Kasumi-1 (cell line): Measurements from ENCODE around the gene CALN1.

Source experiments
- DNase-seq, 2 experiments: peaks; one replicate each; lab custom pipeline; 2025; lab: John Stamatoyannopoulos, UW

Gene CALN1

GRCh38 chr7:72183835-72184234 lies 228.3 kb downstream of the CALN1 start:
- DNase-seq, result peak; percentile 0 to 4

DNA sequence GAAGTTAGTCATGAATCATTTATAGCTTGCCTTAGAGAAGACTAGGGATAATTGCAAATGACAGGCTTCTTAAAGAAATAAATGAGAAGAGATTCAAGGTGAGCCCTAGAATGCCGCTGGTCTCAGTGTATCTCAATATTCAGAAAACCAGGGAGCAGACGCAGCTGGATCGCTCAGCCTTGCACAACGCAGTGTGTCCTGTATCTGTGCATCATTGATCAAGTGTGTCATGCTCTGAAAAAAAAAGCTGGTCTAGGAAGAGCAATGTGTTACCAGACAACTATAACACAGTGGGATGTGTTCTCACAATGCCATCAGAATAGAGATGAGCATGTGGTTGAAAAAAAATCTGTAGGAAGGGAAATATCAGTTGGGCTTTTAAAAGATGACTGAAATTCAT lies 230.1 kb downstream of the CALN1 start:
- no peak for DNase-seq

- DNase-seq, result no peak
Observed at GRCh38 chr7:72176875-72177274, 235.3 kb downstream of the CALN1 start.

DNA sequence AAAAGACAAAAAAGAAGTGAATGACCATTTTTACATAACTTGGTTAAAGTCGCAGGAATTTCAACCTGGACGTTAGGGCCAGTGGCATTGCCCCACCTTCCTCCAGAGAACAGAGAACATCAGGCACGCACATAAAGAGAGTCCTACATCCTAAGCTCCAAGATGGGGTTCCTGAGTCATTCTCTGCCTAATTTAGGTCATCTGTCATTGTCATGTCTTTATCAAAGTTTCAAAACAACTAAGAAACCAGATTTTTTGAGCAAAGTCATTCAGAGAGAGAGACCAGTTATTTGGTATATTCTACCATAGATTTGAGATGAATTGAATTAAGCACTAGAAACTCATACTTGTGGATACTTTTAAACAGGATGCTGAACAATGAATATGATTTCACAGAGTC lies 241.7 kb downstream of the CALN1 start:
- no peak for DNase-seq

DNA sequence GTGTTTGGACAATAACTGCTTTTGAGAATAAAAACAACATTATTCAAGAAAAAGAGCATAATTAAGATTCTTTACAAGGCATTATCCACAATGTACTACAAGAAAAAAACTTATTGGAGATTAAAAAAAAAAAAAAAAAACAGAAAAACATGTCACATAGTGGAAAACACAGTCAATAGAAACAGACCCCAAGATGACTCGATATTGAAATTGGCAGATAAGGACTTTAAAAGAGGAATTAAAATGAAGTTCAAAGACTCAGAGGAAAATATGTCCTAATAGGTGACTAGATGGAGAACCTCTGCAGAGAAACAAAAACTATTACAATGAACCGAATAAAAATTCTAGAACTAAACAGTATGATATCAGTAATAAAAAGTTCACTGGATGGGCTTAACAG lies 248.9 kb downstream of the CALN1 start:
- DNase-seq, result no peak

DNA sequence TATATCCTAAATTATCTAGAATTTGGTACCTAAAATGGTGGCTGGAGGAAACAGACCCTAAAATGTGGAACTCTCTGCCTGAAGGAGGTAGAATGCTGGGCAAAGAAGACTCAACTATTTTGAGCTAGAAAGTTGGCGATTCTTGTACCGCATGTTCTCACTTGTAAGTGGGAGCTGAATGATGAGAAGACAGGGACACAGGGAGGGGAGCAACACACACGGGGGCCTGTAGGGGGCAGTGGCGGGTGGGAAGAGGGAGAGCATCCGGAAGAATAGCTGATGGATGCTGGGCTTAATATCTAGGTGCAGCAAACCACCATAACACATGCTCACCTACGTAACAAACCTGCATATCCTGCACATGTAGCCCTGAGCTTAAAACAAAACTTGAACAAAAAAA lies 250.6 kb downstream of the CALN1 start:
- no peak for DNase-seq

DNA sequence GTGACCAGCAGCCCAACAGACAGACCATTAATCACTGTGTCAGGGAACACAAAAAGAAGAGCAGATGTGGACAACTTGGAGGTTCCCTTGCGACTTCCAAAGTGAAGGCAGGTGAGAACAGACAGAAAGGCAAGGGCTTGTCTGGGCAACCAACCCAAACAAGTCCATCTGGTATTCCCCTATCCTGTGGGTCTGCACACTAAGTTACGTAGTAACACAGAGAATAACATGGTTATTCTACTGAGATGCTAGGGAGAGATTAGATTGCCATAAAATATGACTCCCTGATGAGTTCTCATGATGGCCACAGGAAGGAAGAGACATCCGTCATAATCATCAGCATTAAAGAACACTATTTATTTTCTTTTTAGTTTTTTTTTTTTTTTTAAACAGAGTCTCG lies 252.2 kb downstream of the CALN1 start:
- DNase-seq, result no peak

GRCh38 chr7:72156671-72157070 lies 255.5 kb downstream of the CALN1 start:
- no peak for DNase-seq

GRCh38 chr7:72153132-72153512 lies 259.0 kb downstream of the CALN1 start:
- no peak for DNase-seq

DNA sequence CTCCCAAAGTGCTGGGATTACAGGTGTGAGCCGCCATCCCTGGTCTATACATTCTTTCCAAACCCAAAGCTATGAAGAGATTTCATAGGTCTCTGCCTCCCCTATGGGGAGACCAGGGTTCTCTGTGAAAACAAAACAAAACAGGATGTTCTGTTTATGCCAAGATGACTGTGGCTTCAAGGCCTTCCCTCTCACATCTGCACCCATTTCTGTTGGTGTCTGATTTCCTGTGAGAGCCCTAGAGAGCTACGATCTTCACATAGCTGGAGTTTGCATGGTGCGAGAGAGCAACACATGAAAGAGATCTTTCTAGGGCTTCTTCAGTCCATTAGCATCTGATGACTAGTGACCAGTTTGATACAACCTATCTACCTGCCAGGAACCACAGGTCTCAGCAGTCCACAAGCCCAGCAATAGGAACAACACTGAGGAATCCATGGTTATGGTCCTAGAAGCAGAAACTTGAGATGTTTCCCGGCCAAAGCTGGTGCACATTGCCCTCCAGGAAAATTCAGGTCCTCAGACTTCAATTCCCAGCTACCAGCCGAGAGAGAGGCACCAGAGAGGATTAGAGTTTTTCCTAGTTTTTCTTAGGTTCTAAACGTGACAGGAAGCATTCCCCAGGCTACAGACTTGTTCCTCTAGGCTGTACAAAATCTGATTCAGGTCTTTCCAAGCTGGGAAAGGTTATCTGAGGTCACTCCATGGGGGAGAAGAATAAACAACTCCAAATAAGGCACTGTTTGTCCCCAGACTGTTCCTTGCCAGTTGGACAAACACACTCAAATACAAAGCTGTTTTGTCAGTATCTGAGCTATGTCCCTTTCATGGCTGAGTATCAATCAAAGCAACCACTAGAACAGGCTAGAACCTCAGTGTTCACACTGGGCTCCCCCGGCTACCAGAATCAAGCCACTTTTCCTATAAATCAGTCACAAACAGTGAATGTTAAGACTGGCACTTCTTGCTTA lies 259.7 kb downstream of the CALN1 start:
- no peak for DNase-seq

DNA sequence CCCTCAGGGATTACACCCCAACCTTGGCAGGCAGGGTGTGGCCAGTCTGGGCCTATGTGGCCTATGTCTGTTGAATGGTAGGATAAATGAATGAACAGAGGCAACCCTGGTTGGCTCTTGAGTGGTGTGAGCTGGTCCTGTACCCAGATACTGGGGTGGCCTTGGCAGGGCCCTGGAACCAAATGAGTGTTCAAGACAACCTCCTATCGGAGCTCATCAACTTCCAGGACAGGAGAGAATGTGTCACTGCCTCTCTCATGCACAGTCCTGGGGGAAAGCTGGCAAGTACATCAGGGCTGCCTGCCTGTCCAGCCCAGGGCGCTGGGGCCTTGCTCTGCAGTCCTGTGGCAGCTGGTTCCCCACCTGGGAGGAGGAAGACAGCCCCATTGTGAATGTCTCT lies 271.6 kb downstream of the CALN1 start:
- DNase-seq, result no peak

GRCh38 chr7:72127136-72127535 lies 285.0 kb downstream of the CALN1 start:
- no peak for DNase-seq

DNA sequence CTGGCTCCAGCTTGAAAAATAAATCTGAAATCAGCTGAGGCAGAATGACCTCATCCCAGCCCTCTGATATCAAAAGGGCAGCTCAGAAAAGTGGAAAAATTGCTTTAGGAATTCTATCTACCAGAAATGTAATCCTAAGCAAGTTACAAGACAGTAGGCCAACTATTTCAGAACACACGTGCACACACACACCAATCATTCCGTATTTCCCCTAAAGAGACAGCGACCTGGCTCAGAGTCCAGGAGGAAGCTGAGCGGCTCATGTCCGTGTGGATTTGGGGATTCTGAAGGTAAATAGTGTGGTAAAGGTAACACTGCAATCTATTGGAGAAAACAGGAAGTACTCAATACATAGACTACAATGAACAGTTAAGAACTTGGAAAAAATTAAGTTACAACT lies 288.2 kb downstream of the CALN1 start:
- no peak for DNase-seq

- DNase-seq, result no peak
Observed at GRCh38 chr7:72118366-72118765, 293.8 kb downstream of the CALN1 start.

- no peak for DNase-seq
Observed at GRCh38 chr7:72114129-72114528, 298.0 kb downstream of the CALN1 start.

DNA sequence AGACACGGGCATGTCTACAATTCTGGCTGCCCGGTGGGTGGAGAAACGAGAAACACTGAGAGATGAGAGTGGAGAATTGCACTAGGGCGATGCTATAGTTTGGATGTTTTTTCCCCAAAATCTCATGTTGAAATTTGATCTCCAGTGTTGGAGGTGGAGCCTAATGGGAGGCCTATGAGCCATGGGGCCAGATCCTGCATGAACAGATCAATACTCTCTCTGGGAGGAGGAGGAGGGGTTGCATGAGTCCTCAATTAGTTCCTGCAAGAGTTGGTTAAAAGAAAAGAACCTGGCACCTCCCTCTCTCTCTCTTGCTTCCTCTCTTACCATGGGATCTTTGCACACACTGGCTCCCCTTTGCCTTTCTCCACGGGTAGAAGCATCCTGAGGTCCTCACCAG lies 299.1 kb downstream of the CALN1 start:
- DNase-seq, result no peak

GRCh38 chr7:72112530-72112929 lies 299.6 kb downstream of the CALN1 start:
- DNase-seq, result no peak

DNA sequence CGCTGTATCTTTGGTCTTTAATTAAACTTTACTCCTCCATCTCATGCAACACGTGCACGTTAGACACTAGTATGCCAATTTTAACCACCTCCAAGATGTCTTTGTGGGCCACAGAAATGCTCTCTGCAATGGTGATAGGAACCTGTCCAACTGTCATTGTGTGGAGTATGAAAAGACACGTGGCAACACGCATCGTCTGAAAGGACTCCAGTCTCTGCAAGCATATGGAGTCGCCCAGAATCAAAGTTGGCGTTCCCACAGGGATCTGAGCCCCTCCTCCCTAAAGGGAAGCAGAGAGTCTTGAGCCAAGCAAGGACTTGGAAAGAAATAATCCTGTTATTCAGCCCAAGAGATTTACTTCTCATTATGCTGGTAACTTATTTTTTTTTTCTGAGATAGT lies 301.1 kb downstream of the CALN1 start:
- DNase-seq, result no peak

GRCh38 chr7:72109566-72109965 lies 302.6 kb downstream of the CALN1 start:
- no peak for DNase-seq

DNA sequence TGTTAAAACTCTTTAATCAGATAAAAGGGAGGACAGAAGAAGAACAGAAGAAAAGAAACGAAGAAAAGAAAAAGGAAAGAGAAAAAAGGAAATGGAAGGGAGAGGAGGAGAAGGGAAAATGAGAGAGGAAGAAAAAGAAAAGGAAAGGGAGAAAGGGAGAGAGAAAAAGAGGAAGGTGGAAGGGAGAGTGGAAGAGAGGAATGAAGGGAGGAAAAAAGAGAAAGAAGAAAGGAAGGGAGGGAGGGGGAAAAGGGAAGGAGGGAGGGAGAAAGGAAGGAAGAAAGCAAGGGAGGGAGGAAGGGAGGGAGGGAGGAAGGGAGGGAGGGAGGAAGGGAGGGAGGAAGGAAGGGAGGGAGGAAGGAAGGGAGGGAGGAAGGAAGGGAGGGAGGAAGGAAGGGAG lies 305.7 kb downstream of the CALN1 start:
- DNase-seq, result no peak

GRCh38 chr7:72101444-72101843 lies 310.7 kb downstream of the CALN1 start:
- no peak for DNase-seq

DNA sequence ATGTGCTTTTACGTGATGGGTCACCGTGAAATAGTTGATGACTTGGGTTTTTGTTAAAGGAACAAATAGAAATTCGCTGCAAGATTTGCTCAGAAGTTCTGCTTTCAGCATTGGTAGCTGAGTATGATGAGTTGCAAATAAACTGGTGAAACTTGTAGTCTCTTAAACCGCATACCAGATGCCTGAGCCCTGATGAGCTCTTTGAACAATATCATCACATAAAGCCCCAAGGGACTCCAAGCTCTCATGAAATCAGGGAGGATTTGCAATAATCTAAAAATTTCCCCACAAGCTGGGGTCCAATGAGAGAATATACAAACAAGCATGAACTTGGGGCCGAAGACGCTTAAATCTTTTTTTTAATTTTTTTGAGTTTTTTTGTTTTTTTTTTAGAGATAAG lies 312.4 kb downstream of the CALN1 start:
- no peak for DNase-seq

GRCh38 chr7:72098807-72099580 lies 313.1 kb downstream of the CALN1 start:
- DNase-seq, result no peak
